Esophagus muscularis mucosa (tissue), 4 donors: ENCODE results near the gene KIRREL3.

Experiments
- EP300 ChIP-seq: sonication (generic); formaldehyde crosslinking; IDR thresholded peaks from one replicate; pipeline ENCODE4 v1.6.1; 2017; ENCODE audit warnings: antibody characterized with exemption
- POLR2AphosphoS5 ChIP-seq, 2 donors: sonication (generic); formaldehyde crosslinking; IDR thresholded peaks; one replicate each; pipeline ENCODE4 v1.6.1; 2017; ENCODE audit warnings: antibody characterized with exemption in 2 of 2
- TF ChIP-seq, protein P1 (sequence below), 3 experiments: fragments of 200-600 bp in 2 of 3; fragments of 450-650 bp in 1 of 3; sonication (generic) in 2 of 3; IDR thresholded peaks; one replicate each; pipeline ENCODE4 v1.5.1; 2017 to 2019; ENCODE audit warnings: antibody characterized with exemption in 3 of 3, mild to moderate bottlenecking in 2 of 3, moderate library complexity in 1 of 3

DNA sequence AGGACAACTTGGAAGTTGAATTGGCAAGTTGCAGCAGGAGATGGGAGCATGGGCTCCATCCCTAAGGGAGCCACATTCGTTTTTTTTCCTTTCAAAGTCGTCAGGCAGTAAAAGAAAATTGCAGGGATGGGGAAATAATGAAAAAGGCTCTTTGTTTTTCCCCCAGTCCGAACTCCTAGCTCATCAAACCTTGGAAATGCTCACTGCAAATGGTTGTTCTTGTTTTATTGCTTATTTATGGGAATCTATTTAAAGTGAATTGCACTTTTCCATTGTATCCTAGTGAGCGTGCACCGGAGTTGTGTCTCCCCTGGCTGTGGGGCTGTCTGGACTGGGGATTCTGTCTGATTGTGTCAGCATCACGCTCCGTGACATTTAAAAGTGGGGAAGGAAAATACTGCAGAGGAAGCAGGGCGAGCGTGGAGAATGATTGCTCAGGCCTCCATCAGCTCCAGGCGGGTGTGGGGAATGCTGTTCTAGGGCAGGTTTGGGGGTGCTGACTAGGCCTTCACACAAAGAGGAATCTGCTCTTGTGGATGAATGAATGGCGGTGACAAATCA, 306.4 kb downstream of the KIRREL3 start:
- TF ChIP-seq, protein P1, sequence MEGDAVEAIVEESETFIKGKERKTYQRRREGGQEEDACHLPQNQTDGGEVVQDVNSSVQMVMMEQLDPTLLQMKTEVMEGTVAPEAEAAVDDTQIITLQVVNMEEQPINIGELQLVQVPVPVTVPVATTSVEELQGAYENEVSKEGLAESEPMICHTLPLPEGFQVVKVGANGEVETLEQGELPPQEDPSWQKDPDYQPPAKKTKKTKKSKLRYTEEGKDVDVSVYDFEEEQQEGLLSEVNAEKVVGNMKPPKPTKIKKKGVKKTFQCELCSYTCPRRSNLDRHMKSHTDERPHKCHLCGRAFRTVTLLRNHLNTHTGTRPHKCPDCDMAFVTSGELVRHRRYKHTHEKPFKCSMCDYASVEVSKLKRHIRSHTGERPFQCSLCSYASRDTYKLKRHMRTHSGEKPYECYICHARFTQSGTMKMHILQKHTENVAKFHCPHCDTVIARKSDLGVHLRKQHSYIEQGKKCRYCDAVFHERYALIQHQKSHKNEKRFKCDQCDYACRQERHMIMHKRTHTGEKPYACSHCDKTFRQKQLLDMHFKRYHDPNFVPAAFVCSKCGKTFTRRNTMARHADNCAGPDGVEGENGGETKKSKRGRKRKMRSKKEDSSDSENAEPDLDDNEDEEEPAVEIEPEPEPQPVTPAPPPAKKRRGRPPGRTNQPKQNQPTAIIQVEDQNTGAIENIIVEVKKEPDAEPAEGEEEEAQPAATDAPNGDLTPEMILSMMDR (IDR thresholded peaks at IDR 0.05) = no peak
- TF ChIP-seq POLR2AphosphoS5 (IDR thresholded peaks at IDR 0.05) (no peak), EP300 (no peak)
